ENCODE results near the gene SH3GLB1. TPM values are rescaled to one million over a fixed set of nuclear protein-coding genes. Genes with fewer than 3 reads are reported as not detected.

SH3GLB1 gene
- total and polyA plus RNA-seq, 2 of the 13 experiments (the other 11 are each of a cell fraction or from before 2014, with no cell fraction given) = 26.0 to 41.5 TPM

- CTCF ChIA-PET (ENCODE audit: low intra/inter-chr PET ratio, low total read pairs) = no interaction called here
- ATAC-seq (no peak), FAIRE-seq (no peak), DNase-seq (ENCODE audit: low spot score) (no peak)
- Histone ChIP-seq H3K36me3 (replicated peaks in 1 of 2; ENCODE audit: control insufficient read depth in 1 of 2, insufficient read depth in 2 of 2, low read length in 2 of 2) (peaks cover 4 to 35% of the 10 kb centered on the region in 2 experiments; a peak in 3 of 5 replicates), H2AFZ (ENCODE audit: low read length) (no peak overlapping the region), H3K9ac (ENCODE audit: insufficient read depth, low read depth, low read length) (no peak overlapping the region), H3K4me1 (ENCODE audit: insufficient read depth, low read length) (peaks cover 24% of the 10 kb centered on the region), H3K27ac (ENCODE audit: extremely low read length, insufficient read depth, low read length) (no peak overlapping the region), H3K4me3 (replicated peaks in 1 of 3; ENCODE audit: insufficient read depth in 1 of 3, low read depth in 2 of 3, low read length in 3 of 3) (no peak overlapping the region), H3K9me3 (ENCODE audit: low read length) (no peaks in the 10 kb centered on the region), H3K27me3 (ENCODE audit: control insufficient read depth in 1 of 2, insufficient read depth in 2 of 2, low read length in 2 of 2) (no peaks in the 10 kb centered on the region), H3K79me2 (ENCODE audit: insufficient read depth, low read length) (peaks cover 67% of the 10 kb centered on the region), H4K20me1 (ENCODE audit: insufficient read depth, low read length) (peaks cover 22% of the 10 kb centered on the region; the same call in 1 of the 2 replicates), H3K4me2 (ENCODE audit: low read depth, low read length) (no peak overlapping the region)
- in situ Hi-C loops (cut with HindIII; ENCODE audit: extremely low pct_ligation_motif_present, low pct_unique_long_range_greater_than_20kb) (no loop called here), intact Hi-C loops (cut with micrococcal nuclease; ENCODE audit: unreplicated experiment) (no loop called here)
- no TSS peak for BruUV-seq (replicated peaks)
- POLR2A ChIA-PET = interaction anchor here (3.5 kb wide), 1 partner anchor 10 kb away, joined by 20 read pairs; the partner anchor contains the start of gene SH3GLB1
- TF ChIP-seq NPAS2 (CRISPR knock-in tag; IDR thresholded peaks at IDR 0.05; ENCODE audit: borderline replicate concordance) = no peak
- TF ChIP-seq ZNF850 (CRISPR knock-in tag; conservative IDR thresholded peaks at IDR 0.05) = no peak
- no peak for TF ChIP-seq SMAD1 (CRISPR knock-in tag; IDR thresholded peaks at IDR 0.05; ENCODE audit: borderline replicate concordance, low read depth)
- TF ChIP-seq SETDB1 (CRISPR knock-in tag; IDR thresholded peaks at IDR 0.05; ENCODE audit: borderline replicate concordance) = no peak
- 97% methylated on average over 3 of the region's 3 CpGs for WGBS (ENCODE audit: low lambda C conversion rate)
Observed at GRCh38 chr1:86714561-86715244, 10.3 kb downstream of the SH3GLB1 start.

GRCh38 chr1:86718786-86719185, 14.4 kb downstream of the SH3GLB1 start:
- intact Hi-C loops (cut with micrococcal nuclease; ENCODE audit: unreplicated experiment) = no loop called here
- BruUV-seq (replicated peaks) = no TSS peak
- Histone ChIP-seq H3K27me3 (ENCODE audit: control insufficient read depth in 1 of 2, insufficient read depth in 2 of 2, low read length in 2 of 2) (no peaks in the 10 kb centered on the region), H2AFZ (ENCODE audit: low read length) (no peak overlapping the region), H3K9ac (ENCODE audit: insufficient read depth, low read depth, low read length) (no peak overlapping the region), H4K20me1 (ENCODE audit: insufficient read depth, low read length) (peaks cover 8% of the 10 kb centered on the region; the same call in 1 of the 2 replicates), H3K79me2 (ENCODE audit: insufficient read depth, low read length) (peaks cover 32% of the 10 kb centered on the region), H3K9me3 (ENCODE audit: low read length) (no peaks in the 10 kb centered on the region), H3K4me1 (ENCODE audit: insufficient read depth, low read length) (peaks cover 7% of the 10 kb centered on the region), H3K36me3 (replicated peaks in 1 of 2; ENCODE audit: control insufficient read depth in 1 of 2, insufficient read depth in 2 of 2, low read length in 2 of 2) (peaks cover 6 to 67% of the 10 kb centered on the region in 2 experiments), H3K4me3 (replicated peaks in 1 of 3; ENCODE audit: insufficient read depth in 1 of 3, low read depth in 2 of 3, low read length in 3 of 3) (no peak overlapping the region), H3K27ac (ENCODE audit: extremely low read length, insufficient read depth, low read length) (no peak overlapping the region), H3K4me2 (ENCODE audit: low read depth, low read length) (no peak overlapping the region)
- FAIRE-seq (no peak), ATAC-seq (no peak), DNase-seq (ENCODE audit: low spot score) (no peak)
- in situ Hi-C loops (cut with HindIII; ENCODE audit: extremely low pct_ligation_motif_present, low pct_unique_long_range_greater_than_20kb) = no loop called here
- 97% methylated on average over 2 of the region's 2 CpGs for WGBS (ENCODE audit: low lambda C conversion rate)
- ChIA-PET CTCF (ENCODE audit: low intra/inter-chr PET ratio, low total read pairs) (no interaction called here), POLR2A (interaction anchor here (2.5 kb wide), 1 partner anchor 14 kb away, joined by 8 read pairs; the partner anchor contains the start of gene SH3GLB1)
- no peak for TF ChIP-seq ZNF768 (CRISPR knock-in tag; IDR thresholded peaks at IDR 0.05)
- TF ChIP-seq RFX1 (IDR thresholded peaks at IDR 0.05) = no peak
- no peak for TF ChIP-seq FLYWCH1 (CRISPR knock-in tag; IDR thresholded peaks at IDR 0.05)
- TF ChIP-seq KAT8 (CRISPR knock-in tag; IDR thresholded peaks at IDR 0.05) = no peak
- no peak for TF ChIP-seq ZSCAN30 (CRISPR knock-in tag; IDR thresholded peaks at IDR 0.05)
- no peak for TF ChIP-seq ZBTB25 (CRISPR knock-in tag; IDR thresholded peaks at IDR 0.05)
- no peak for TF ChIP-seq CBX1 (IDR thresholded peaks at IDR 0.05; ENCODE audit: low read depth)
- no peak for TF ChIP-seq TIGD3 (CRISPR knock-in tag; IDR thresholded peaks at IDR 0.05; ENCODE audit: borderline replicate concordance)
- TF ChIP-seq IRF9 (CRISPR knock-in tag; IDR thresholded peaks at IDR 0.05; ENCODE audit: borderline replicate concordance) = no peak
- no peak for TF ChIP-seq TFDP2 (CRISPR knock-in tag; IDR thresholded peaks at IDR 0.05)
